ENCODE data around the gene EGFR.

DNA sequence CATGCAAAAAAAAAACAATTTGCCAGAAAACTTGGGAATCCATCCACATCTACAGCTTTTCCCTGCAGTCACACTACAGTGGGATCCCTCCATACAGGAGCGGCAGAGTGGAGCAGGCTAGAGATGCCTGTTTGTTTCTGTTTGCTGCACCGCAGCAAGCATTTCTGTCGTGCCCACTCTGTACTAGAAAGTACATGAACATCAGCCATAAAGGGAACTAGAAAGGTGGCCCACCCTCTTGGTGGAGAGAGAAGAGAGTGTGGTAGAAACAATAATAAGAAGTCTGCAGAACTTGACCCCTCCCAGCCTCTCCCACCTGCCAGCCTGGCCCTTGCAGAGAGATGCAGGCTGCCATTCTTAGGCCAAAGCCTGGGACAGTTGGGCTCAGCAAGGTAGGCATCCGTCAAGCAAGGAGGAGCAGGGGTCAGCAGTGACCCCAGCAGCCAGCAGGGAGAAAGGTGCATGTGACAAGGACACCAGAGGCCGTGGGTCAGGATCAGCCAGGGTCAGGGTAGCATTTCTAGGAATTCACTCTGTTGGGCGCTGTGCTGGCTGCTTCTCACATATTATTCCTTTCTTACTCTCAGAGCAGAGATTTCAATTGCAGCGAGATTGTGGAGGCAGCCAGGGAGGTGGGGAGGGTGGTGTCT is 171.8 kb downstream of the EGFR start:
- TF ChIP-seq, protein P1, sequence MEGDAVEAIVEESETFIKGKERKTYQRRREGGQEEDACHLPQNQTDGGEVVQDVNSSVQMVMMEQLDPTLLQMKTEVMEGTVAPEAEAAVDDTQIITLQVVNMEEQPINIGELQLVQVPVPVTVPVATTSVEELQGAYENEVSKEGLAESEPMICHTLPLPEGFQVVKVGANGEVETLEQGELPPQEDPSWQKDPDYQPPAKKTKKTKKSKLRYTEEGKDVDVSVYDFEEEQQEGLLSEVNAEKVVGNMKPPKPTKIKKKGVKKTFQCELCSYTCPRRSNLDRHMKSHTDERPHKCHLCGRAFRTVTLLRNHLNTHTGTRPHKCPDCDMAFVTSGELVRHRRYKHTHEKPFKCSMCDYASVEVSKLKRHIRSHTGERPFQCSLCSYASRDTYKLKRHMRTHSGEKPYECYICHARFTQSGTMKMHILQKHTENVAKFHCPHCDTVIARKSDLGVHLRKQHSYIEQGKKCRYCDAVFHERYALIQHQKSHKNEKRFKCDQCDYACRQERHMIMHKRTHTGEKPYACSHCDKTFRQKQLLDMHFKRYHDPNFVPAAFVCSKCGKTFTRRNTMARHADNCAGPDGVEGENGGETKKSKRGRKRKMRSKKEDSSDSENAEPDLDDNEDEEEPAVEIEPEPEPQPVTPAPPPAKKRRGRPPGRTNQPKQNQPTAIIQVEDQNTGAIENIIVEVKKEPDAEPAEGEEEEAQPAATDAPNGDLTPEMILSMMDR (conservative IDR thresholded peaks at IDR 0.05; ENCODE audit: low read length): no peak
- TF ChIP-seq EZH2phosphoT487 (IDR thresholded peaks at IDR 0.05; ENCODE audit: borderline replicate concordance): no peak

Data from Loucy (cell line).